Fibroblast of skin of right biceps (primary cell): ENCODE measurements around the gene EGR2.

Experiments used
- DNase-seq: peaks from one replicate; pipeline ENCODE4 v3.0.0-alpha.2; 2013

EGR2 gene

DNA sequence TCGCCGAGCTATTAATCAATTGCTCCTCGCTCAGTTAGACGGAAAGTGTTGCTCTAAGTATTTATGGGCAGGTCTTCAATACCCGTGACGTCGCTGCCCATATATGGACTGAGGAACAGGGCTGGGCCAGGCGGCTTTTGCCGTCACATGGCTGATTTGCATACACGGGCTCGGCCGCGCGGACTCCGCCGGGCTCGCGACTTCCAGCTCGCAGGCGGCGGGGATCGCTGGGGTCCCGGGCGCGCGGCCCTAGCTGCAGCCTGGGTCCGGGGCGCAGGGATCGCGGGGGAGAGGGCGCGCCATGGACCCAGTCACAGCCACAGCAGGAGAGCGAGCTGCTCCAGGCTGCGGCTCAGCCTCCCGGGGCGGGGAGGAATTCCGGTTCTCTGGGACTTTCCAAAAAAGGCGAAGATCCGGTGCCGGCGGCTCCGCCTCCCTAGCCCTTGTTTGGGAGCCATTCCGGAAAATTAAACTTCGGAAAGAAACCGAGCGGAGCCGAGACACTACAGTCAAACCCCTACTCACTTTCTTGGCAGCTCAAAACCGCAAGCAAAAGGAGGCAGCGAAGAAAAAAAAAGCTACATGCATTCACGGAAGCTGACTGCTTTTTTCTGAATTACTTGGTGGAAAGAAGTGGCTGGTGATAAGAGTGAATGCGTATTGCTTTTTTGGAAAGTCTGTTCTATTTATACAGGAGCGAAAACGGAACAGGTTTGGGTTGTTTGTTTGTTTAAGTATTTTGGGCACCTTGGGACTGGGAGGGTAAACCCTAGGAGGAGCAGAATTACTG, at the start of gene EGR2:
Gene EGR2, minus strand, starts transcription at position 36 of the 790 bp plus-strand sequence. CDS start 337 bp downstream, outside the sequence.
- peak; percentile 93 for DNase-seq

GRCh38 chr10:62862447-62862846, 46.3 kb upstream of the EGR2 start:
- no peak for DNase-seq

DNA sequence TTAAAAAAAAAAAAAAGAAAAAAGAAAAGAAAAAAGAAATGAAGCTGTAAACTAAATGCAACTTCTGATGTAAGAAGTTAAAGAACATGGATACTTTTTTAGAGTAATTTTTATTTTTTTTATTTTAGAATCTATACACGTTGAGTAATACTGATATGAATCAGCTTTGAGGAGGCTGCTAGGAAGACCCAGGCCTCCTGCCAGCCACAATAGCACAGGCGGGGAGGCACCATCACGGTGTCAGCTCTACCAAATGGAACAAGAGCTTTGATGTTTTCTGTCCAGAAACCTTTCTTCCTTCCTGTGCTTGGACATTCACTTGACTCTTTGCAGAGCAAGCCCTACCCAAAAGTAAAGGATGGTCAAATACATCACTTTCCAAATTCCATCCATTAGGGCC, 45.3 kb upstream of the EGR2 start:
- DNase-seq = peak; percentile 12

DNA sequence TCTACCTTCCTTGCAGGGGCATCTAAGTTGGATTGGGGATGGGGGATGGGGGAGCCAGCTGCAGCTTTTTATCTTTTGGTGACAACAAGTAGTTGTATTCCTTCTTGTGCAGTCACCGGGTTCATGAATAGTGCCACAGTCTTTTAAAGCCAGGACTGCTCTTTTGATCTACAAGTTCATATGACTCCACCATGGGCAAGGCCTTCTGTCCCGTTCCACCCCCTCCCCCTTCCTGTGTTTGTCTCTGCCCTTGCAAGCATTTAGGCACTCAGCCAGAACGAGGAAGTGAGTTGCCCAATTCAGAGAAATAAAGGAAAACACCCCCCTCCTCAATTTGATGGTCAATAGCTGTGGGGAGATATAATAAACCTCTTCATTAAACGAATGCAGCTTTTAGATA, 44.8 kb upstream of the EGR2 start:
- peak; percentile 4 for DNase-seq

GRCh38 chr10:62858364-62858763, 42.2 kb upstream of the EGR2 start:
- peak; percentile 47 for DNase-seq

DNA sequence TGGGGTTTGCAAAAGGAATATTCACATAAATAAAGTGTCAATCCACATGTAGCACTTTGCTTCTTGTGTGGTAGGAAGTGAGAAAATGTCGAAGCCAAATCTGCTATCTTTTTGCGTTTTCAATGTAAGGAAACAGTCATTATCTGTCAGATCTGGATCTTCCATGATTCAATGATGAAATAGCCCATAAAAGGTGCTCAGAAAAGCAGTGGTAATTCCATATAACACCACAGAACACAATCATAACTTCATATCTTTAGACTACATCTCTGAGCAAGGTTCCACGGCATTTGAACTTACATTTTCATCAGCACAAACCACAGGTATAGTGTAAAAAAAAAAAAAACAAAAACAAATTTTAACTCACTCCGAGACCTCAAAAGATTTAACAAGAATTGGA, 39.9 kb upstream of the EGR2 start:
- DNase-seq = no peak

GRCh38 chr10:62853710-62854109, 37.5 kb upstream of the EGR2 start:
- no peak for DNase-seq

DNA sequence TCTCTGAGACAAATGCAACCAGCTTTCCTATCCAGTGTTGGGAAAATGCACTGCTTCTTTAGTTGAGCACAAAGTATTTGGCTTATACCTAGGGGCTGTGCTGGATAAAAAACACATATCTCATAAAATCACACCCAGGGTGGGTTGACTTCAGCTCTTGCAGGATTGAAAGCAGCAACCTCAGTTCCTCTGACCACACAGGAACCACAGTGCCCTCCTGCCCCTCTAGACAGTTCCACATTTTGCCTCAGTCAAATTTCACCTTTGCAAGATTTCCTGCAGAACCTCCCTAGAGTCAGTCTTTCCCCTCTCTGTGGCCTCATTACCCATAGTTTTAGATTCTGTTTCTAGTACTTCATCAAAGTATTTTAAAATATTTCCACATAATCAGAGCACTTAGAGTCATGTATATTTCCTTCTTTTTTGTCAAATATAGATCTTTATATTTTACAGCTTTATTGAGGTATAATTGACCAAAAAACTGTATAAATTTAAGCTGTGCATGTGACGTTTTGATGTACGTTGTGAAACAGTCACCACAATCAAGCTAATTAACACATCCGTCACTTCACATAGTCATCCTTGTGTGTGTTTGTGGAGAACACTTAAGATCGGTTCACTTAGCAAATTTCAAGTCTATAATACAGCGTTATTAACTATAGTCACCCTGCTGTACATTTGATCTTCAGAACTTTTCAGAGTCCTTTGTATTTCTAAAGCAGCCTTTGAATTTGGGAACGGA, 37.0 kb upstream of the EGR2 start:
- DNase-seq = no peak

DNA sequence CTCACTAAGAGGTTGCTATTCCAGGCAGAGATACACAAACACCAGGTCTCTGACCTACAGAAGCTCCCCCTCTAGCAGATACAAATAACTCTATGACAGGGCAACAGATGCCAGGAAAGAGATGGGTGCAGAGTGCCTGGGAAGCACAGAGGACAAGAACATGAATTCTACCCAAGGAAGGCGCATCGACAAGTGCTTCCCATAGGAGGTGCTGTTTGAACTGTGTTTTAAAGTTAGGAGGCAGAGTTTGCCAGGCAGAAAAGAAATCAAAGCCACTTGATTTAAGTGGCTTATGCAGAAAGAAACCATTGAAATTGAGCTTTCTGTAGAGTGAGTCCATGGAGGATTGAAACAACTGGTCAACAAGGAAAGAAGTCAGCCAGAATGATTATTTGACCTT, 35.3 kb upstream of the EGR2 start:
- DNase-seq = no peak

GRCh38 chr10:62850646-62851045, 34.5 kb upstream of the EGR2 start:
- no peak for DNase-seq

DNA sequence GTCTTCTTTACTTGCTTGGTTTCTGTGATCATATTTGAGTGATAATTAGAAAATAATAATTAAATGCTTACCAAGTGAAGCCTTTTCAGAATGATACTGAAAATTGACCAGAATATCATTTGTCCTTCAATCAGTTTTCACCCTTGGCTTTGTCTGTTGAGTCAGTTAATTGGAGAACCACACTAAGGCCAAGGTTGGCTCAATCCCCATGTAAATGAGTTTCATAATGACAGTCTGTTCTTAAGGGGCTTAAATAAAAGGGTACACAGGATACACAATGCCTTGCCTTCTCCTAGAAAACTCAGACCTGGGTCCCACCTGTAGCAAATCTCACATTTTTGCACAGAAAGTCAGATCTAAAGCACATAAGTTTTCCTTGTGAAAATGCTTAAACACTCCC, 31.3 kb upstream of the EGR2 start:
- DNase-seq = no peak

DNA sequence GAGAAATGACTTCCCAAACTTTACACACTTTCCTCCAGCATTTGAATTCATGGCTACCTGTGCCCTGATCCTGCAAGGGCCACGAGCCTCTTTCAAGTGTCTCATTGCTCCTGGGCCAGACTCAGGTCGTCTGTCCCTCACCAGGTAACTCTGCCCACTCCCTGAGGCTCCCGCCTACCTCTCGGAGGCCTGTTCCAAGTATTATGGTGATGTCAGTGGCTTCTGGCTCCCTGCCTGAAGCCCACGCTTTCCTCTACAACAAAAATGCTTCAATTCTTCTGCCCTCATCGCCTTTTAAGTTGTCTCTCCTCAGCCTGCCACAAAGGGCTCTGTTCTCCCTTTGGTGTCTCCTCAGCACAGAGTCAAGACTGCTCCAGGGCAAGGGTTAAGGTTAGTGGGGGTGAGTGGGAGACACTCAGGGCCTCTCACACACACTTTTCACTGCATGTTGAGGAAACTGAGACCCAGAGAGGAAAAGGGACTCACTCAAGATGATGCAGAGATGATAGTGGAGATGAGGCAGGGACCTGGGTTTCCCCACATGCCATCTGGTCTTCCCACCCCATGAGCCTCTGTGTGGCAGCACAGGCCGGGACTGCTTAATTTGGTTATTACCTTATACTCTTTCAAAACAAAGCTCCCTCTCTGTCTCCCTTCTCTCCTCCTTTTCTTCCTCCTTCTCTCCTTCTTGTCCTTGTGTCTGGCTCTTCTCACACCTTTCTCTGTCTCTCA, 28.3 kb upstream of the EGR2 start:
- no peak for DNase-seq

DNA sequence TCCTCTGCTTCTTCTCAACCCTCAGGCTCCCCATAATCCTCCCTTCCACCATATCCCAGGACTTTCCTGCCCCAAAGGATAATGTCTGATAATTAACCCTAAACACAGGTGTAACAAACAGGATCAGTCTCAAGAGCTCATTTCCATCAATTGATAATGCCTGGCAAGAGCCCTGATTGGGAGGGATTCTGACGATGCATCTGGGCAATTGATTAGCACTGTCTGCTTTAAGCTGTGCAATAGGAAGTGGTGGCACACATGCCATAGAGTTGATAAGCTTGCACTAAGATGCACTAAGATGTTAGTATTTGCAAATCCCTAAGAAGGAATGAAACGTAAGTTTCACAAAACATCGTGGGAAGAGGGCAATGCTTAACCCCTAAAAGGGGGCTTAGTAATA, 27.4 kb upstream of the EGR2 start:
- no peak for DNase-seq

- DNase-seq = no peak
Observed at GRCh38 chr10:62842983-62843382, 26.8 kb upstream of the EGR2 start.

DNA sequence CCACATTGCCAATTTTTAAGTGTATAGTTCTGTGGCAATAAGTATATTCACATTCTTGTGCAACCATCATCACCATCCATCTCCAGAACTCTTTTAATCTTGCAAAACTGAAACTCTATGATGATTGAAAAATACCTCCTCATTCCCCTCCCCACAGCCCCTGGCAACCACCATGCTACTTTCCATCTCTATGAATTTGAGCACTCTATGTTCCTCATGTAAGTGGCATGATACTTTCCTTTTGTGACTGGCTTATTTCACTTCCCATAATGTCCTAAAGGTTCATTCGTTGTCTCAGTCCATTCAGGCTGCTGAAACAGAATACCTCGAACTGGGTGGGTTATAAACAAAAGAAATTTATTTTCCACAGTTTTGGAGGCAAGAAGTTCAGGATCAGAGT, 23.4 kb upstream of the EGR2 start:
- DNase-seq = no peak

DNA sequence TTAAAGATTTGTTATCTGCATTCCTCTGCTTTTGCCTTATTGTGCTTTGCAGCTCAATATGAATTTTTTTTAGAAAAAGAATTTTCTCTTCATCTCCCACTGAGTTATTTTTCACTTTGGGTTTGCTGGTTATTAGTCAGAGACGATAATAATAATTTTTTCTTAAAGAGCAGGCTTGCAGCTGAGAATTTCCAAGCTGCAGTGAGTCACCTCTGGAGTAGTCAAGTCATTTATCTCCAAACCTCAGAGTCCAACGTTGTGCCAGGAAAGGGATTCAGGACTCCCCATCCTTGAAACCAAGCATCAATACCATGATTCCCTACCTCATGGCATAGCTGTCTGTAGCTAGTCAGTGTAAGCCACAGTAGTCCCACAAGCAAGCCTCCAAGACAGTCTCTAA, 15.2 kb upstream of the EGR2 start:
- DNase-seq = peak; percentile 93

DNA sequence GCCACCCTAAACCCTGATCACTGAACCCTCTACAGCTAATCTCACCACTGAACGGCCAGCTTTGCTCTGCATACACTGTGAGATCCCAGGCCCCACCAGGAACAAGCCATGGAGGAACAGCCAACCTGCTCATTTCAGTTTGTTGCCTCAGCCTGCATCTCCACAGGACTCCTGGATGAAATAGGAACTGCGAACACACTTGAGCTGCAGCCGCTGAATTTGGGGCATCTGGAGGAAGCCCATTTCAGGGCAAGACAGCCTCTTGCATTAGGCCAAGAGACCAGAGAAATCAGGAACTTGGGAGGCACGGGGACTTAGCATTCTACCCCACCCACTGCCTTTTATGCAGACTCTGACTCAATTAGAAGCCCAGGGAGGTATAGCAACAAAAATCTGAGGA, 14.5 kb upstream of the EGR2 start:
- peak; percentile 50 for DNase-seq

DNA sequence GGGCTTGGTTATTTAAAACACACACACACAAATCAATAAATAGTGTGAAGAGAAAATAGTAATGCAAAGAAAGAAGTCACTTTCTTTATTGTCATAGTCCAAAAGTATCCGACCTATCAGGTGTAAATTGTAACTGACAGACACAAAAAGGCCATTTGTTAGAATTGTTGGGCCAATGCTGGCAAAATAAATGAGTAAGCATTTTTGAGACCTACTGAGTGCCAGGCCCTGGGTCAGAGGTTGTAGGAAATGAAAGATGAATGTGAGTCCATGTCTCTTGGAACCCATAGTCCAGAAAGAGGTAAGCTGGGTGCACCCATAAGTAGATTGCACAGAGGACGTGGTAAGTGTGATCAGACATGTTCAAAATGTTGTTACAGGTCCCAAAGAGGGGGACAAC, 13.5 kb upstream of the EGR2 start:
- no peak for DNase-seq

DNA sequence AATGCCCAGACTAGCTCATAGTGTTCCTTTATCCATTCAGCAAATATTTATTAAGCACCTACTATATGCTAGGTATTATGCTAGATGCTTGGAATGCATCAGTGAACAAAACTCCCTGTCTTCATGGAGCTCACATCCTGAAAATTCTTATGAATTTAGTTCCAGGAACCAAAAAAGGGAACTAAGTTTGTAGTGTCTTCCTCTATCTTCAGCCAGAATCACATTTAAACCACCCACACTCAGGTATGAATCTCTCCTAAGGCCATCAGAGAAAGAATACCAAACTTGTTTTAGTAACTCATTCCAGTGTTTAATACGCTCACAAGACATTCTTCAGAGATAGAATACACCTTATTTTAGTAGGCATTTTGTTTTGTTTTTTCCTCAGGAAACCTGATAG, 10.1 kb upstream of the EGR2 start:
- no peak for DNase-seq

DNA sequence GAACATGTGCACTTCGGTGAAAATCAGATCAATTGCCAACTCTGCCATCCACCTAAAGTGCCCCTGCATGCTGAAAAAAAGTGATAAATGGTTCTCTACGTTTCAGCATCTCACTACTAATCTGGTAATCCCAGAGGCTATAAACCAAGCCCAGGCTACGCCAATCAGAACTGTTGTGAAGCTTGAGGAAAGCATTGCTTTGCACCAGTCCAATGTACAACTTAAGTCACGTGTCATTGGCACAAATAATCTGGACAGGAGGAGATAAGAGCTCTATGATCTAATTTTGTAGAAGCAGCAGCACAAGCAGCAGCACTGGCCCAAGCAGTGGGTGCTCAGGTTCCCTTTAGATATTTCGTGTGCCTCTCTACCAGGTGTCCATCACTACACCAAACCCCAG, 4.4 kb upstream of the EGR2 start:
- DNase-seq = no peak

DNA sequence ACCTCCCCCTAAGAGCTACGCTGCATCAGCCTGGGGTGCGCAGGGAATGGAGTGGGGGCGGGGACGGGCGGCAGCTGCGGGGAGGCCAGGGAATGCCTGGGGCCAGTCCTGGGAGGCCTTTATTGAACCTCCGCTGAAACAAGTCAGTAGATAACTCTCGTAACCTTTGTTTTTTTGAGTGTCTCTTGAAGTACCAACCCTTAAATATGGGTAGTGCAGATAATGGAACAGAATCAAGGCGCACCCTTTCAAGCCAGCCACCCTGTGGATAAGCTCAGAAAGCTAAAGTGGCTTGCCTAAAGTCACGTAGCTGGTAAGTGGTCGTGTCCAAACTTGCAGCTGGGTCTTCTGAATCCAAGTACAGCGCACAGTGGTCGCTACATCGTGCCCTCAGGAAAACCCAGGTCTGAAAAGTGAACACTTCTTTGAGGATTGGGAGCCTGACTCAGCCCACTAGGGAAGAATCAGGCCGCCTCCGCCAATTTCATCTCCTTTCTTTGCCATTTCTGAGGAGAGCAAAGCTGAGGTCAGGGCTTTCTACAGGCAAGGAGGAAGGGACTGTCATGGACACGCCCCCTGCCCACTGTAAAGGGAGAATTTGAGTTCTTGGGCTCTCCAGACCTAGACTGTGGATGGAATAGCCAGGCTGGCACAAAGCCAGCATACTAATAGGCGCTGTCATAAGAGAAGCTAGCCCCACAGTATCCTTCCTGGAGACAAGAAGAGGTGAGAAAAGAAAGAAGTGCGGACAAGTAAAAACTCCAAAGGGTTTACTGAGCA, 3.2 kb upstream of the EGR2 start:
- peak; percentile 29 for DNase-seq

DNA sequence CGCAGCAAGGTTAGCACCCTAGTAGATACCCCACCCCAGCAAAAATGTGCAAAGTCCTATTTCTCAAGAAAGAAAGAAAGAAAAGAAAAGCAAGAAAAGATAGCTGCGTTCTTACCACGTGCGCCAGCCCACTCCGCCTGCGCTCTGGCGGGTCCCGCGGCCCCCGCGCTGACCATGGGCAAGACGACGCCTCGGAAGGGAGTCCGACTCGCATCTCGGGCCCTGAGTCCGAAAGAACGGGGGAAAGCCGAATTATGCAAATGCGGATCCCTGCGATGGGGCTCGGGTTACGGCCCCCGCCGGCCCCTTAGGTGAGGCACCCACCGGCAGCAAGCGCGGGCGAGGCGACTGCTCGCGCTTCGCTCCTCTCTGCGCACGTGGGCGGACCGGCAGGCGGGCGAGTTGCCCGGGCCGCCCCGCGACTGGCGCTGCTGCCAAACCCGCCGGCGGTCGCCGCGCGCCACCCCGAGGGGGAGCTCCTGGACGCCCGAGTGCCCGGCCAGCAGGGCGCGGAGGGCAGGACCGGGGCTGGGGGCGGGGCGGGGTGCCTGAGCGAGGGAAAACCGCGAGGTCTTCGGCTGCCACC, 2.4 kb upstream of the EGR2 start:
- DNase-seq = peak; percentile 20
